ENCODE results near the gene KCND3. TPM values are rescaled to one million over a fixed set of nuclear protein-coding genes. Genes with fewer than 3 reads are reported as not detected.

The KCND3 gene
- total RNA-seq (12.6 TPM), polyA plus RNA-seq (ENCODE audit: insufficient read depth, low read depth, low replicate concordance) (1.2 TPM)
- long read RNA-seq, donor 1: 0 reads
- long read RNA-seq, donor 2: 0 reads
- long read RNA-seq, donor 3: 0 reads
- long read RNA-seq, donor 4: 0 reads
- long read RNA-seq, donor 5: 0 reads
- long read RNA-seq, donor 6: 0 reads
- long read RNA-seq, donor 7, partial matches to known transcripts: 0 of 6 reads
- long read RNA-seq, donor 7, other reads (novel, unspliced or antisense): 6 of 6 reads
- long read RNA-seq, donor 8: 0 reads
- long read RNA-seq, donor 9: 0 reads
- long read RNA-seq, donor 10: 0 reads

GRCh38 chr1:111989531-111990025 lies at the start of gene KCND3:
KCND3 (minus strand) TSS chr1:111989668.
- FAIRE-seq: no peak
- Histone ChIP-seq H3K27me3 (ENCODE audit: control insufficient read depth, insufficient read depth, low read length) (peaks cover 14% of the 10 kb centered on the region), H3K4me1 (ENCODE audit: control insufficient read depth in 2 of 3, insufficient read depth in 2 of 3, low read depth in 1 of 3, low read length in 3 of 3) (peaks cover 0 to 12% (median 7%) of the 10 kb centered on the region in 3 donors), H3K4me3 (ENCODE audit: low read length in 3 of 3) (peak within 1 kb of the TSS in 2 of 3 donors; percentile 28 to 55), H3K9ac (ENCODE audit: low read length in 3 of 3) (no peak within 1 kb of the TSS), H3K9me3 (ENCODE audit: control insufficient read depth in 2 of 3, insufficient read depth in 1 of 3, low read length in 3 of 3) (no peaks in the 10 kb centered on the region), H3K36me3 (ENCODE audit: control insufficient read depth in 2 of 3, insufficient read depth in 3 of 3, low read length in 3 of 3) (no peaks in the 10 kb centered on the region), H3K27ac (ENCODE audit: low read depth in 2 of 2, low read length in 2 of 2) (no peak within 1 kb of the TSS)
- intact Hi-C loops (cut with DNase I): no loop called here
- no peak for TF ChIP-seq CTCF (IDR thresholded peaks at IDR 0.05; ENCODE audit: borderline replicate concordance, extremely low read depth, insufficient read depth)
- peak in 4 of 5 donors; percentile 45 to 77 (median 56) for DNase-seq

- intact Hi-C loops (cut with DNase I): no loop called here
- TF ChIP-seq CTCF (IDR thresholded peaks at IDR 0.05; ENCODE audit: borderline replicate concordance, extremely low read depth, insufficient read depth): no peak
- no peak for FAIRE-seq
- H3K4me1 ChIP-seq (ENCODE audit: control insufficient read depth in 2 of 3, insufficient read depth in 2 of 3, low read depth in 1 of 3, low read length in 3 of 3): no peaks in the 10 kb centered on the region
- H3K36me3 ChIP-seq (ENCODE audit: control insufficient read depth in 2 of 3, insufficient read depth in 3 of 3, low read length in 3 of 3): no peaks in the 10 kb centered on the region
- no peak for DNase-seq
- H3K9me3 ChIP-seq (ENCODE audit: control insufficient read depth in 2 of 3, insufficient read depth in 1 of 3, low read length in 3 of 3): no peaks in the 10 kb centered on the region
- H3K27me3 ChIP-seq (ENCODE audit: control insufficient read depth, insufficient read depth, low read length): no peaks in the 10 kb centered on the region
- no peak overlapping the region for H3K4me3 ChIP-seq (ENCODE audit: low read length in 3 of 3)
- H3K27ac ChIP-seq (ENCODE audit: low read depth in 2 of 2, low read length in 2 of 2): no peak overlapping the region
- no peak overlapping the region for H3K9ac ChIP-seq (ENCODE audit: low read length in 3 of 3)
Observed at GRCh38 chr1:112034277-112034676, 44.8 kb upstream of the KCND3 start.

- FAIRE-seq (no peak), DNase-seq (no peak)
- TF ChIP-seq CTCF (IDR thresholded peaks at IDR 0.05; ENCODE audit: borderline replicate concordance, extremely low read depth, insufficient read depth): no peak
- Histone ChIP-seq H3K36me3 (ENCODE audit: control insufficient read depth in 2 of 3, insufficient read depth in 3 of 3, low read length in 3 of 3) (no peaks in the 10 kb centered on the region), H3K27ac (ENCODE audit: low read depth in 2 of 2, low read length in 2 of 2) (no peak overlapping the region), H3K27me3 (ENCODE audit: control insufficient read depth, insufficient read depth, low read length) (no peaks in the 10 kb centered on the region), H3K9me3 (ENCODE audit: control insufficient read depth in 2 of 3, insufficient read depth in 1 of 3, low read length in 3 of 3) (no peaks in the 10 kb centered on the region), H3K9ac (ENCODE audit: low read length in 3 of 3) (no peak overlapping the region), H3K4me3 (ENCODE audit: low read length in 3 of 3) (no peak overlapping the region), H3K4me1 (ENCODE audit: control insufficient read depth in 2 of 3, insufficient read depth in 2 of 3, low read depth in 1 of 3, low read length in 3 of 3) (no peaks in the 10 kb centered on the region)
- intact Hi-C loops (cut with DNase I): no loop called here
Observed at GRCh38 chr1:112033439-112034120, 44.1 kb upstream of the KCND3 start.

Data from kidney (tissue), 22 donors.